GM18508 (cell line): Measurements from ENCODE around the gene TRAPPC10.

Experiments
- ATAC-seq: cut with Tn5 transposase; IDR thresholded peaks from one replicate; pipeline ENCODE4 v1.9.1; 2021; ENCODE audit warnings: moderate number of reproducible peaks; ENCODE audit not compliant: insufficient read depth, unreplicated experiment

TRAPPC10 gene

GRCh38 chr21:44028287-44028659, 16.2 kb downstream of the TRAPPC10 start:
- no peak for ATAC-seq

- no peak for ATAC-seq
These were observed 17.5 kb downstream of the TRAPPC10 start for GRCh38 chr21:44029460-44030087.

GRCh38 chr21:44035244-44035643, 23.1 kb downstream of the TRAPPC10 start:
- ATAC-seq: no peak

DNA sequence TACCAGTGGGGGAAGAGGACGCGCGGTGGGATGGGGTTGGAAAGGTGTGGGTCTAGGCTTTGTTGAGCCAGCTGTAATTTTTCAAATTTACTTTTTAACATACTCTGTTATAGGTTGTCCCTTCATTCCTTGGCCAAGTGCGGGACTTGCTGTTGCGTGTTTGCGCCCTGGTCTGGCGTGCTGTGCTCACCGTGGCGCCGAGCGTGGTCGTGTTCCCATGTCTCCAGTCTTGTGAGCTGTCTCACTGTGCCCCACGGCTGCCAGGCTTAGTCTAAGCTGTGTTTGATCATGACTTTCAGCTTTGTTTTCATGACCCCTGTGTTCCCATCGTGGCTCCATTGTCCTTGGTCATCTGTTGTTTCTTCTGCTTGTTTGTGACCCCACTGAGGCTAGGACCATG, 26.0 kb downstream of the TRAPPC10 start:
- no peak for ATAC-seq

GRCh38 chr21:44039828-44040227, 27.7 kb downstream of the TRAPPC10 start:
- ATAC-seq: no peak

DNA sequence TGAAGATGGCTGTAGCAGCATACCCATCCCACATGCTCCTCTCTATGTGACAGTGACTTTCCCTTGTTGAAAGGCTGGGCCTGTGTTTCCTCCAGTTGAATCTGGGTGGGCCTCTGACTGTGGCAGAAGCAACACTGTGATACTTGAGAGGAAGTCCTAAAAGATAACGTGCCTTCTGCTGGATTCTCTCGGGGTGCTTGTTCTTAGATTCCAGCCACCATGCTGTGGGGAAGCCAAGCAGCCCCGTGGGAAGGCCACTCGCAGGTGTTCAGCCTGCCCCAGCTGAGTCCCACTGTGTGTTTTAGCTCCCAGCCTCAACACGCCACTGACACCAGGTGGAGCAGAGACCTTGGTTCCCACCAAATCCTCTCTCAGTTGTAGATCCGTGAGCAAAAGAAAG, 31.5 kb downstream of the TRAPPC10 start:
- ATAC-seq: no peak

- no peak for ATAC-seq
These were observed 34.6 kb downstream of the TRAPPC10 start for GRCh38 chr21:44046734-44047133.

GRCh38 chr21:44047996-44048560, 36.0 kb downstream of the TRAPPC10 start:
- ATAC-seq: no peak

DNA sequence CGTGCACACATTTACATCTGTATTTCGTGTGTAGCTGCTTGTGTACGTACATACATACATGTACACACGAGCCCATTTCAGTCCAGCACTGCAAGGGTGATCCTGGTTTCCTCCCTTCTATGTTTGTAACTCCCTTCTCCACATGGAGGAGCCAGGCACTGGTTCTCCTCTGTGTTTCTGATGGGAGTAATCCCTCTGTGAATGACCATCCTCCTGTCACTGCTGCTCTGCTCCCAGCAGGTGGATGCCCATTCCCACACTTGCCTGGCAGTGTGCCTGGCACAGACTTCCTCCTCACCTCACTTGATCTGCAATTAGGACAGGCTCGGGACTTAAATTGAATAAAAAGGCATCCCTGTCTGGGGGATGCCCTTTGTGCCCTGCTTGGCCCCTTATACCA, 37.1 kb downstream of the TRAPPC10 start:
- ATAC-seq: no peak

- ATAC-seq: no peak
These were observed 37.5 kb downstream of the TRAPPC10 start for GRCh38 chr21:44049606-44050005.

DNA sequence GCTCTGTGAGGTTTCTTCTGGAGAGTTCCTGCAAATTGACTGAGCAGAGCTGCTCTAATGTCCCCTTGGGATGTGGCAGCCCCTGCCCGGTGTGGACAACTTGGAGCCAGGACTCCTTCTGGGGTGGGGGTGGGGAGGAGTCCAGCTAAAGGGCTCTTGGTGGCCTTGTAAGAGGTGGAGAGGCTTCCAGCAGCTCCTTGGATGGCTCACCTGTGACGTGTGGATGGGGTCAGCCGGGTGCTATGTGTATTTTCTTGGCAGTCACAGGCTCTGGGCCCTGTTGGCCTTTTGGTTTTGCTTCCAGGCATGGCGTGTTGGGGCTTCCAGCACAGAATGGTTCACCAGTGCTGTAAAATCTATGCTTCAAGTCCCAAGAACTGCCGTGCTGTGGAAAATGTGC, 38.2 kb downstream of the TRAPPC10 start:
- ATAC-seq: no peak

- no peak for ATAC-seq
These were observed 39.4 kb downstream of the TRAPPC10 start for GRCh38 chr21:44051462-44051941.

DNA sequence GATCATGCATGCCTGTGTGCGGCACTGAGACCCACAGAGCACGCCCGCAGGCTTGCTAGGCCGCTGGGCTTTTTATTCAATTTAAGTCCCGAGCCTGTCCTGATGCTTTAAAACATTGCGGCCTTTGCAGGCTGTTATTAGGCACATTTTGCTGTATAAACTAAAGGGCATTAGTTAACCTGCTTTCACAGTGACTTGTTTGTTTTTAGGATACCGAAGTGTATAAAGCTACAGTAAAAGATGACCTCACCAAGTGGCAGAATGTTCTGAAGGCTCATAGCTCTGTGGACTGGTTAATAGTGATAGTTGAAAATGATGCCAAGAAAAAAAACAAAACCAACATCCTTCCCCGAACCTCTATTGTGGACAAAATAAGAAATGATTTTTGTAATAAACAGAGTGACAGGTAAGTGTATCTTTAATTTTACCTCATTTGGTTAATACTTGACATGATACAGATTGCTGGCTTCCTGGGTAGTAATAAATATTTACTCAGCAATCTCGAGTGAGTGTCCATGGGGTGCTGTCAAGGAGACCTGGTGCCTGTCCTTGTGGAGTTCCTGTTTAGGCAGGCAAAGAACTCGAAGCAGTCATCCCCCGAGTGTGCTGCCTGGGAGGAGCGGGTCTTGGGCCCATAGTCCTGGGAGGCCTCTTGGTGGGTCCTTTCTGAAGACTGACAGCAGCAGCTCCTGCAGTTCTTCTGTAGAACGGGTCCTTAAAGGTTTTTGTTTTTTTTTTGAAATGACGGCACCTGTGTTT, 40.1 kb downstream of the TRAPPC10 start:
- ATAC-seq: no peak

DNA sequence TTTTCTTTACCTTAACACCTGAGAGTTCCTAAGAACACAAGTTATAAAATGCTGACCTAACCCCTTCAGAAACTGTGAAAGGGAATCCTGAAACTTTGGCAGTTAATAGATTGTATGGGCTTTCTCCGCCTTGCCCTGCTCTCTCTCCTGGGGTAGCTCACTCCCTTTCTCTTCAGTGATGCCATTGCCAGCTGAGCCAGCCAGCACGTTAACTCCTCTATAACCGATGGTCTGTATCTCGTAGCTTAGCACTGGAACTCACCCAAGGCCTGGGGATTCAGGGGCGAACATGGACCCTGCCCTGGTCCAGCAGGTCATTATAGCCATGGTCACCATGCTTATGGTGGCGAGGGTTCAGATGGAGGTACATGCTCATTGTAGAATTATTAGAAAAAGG, 40.7 kb downstream of the TRAPPC10 start:
- no peak for ATAC-seq

- no peak for ATAC-seq
These were observed 41.5 kb downstream of the TRAPPC10 start for GRCh38 chr21:44053567-44053966.

- no peak for ATAC-seq
These were observed 42.6 kb downstream of the TRAPPC10 start for GRCh38 chr21:44054710-44055109.

GRCh38 chr21:44057055-44057454, 44.9 kb downstream of the TRAPPC10 start:
- no peak for ATAC-seq

DNA sequence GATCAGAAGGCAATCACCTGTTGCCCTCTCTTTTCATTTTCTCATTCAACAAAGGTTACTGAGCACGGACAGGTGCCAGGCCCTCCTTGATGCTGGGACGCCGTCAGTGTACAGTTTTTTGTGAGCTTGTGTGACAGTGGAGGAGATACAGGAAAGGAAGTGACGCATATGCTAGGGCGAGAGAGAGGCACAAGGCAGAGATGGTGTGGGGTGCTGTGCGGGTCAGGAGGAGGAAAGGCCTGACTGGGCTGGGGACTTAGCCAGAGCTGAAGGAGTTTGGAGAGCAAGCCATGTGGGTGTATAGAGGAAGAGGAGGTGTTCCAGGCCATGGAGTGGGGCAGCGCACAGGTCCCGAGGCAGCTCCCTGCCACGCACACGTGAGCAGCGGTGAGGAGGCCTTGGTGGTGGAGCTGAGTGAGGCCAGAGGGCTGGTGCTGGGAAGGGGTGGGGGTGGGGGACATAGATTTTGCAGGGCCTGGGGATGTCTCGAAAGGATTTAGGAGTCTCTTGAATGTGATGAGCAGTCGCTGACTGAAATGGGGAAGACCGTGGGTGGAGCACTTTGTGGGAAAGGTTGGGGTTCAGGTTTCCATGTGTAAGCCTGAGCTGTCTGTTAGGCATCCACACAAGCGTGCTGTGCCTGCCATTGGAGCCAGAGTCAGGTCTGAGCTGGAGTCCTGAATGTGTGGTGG, 46.0 kb downstream of the TRAPPC10 start:
- ATAC-seq: no peak

- no peak for ATAC-seq
These were observed 46.5 kb downstream of the TRAPPC10 start for GRCh38 chr21:44058652-44058964.

DNA sequence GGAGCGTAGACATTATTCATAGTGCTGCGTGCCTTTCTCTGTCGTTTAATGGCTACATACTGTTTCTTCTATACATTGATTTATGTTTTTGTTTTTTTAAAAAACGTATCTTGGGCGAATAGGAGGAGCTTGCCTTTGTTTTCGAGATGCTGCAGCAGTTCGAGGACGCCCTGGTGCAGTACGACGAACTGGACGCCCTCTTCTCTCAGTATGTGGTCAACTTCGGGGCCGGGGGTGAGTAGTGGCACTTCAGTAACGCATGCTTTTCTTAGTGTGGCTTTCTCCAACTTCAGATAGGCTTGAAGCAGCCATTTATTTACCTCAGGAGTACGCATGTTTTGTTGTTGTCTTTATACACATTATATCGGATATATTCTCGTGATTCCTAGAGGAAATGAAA, 46.9 kb downstream of the TRAPPC10 start:
- ATAC-seq: no peak

- no peak for ATAC-seq
These were observed 47.6 kb downstream of the TRAPPC10 start for GRCh38 chr21:44059710-44060109.
